ENCODE data around the gene RNF217. TPM values are rescaled to one million over a fixed set of nuclear protein-coding genes. Genes with fewer than 3 reads are reported as not detected.
A peak's percentile ranks its signal among the peaks of the same experiment; 100 is the strongest.

RNF217 gene
- polyA plus RNA-seq, 1 donor (not counting 4 experiments of a cell fraction or from before 2014, with no cell fraction given): 44.0 TPM

DNA sequence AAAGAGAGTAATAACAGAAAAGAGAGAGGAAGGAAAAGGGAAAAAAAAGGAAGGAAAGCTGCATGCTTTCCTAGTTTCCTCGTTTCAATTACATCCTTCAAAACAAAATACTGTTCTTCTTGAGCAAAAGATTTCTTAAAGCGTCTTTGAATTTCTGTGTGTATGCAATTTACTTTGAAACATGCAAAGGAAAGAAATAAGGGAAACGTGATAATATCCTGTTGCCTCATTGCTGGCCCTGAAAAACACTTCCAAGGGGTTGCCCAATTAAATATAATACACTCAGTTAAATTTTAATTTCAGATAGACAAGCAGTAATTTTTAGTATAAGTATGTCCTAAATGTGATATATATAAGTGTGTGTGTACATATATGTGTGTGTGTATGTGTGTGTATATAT, 140.2 kb downstream of the RNF217 start:
- no peak for DNase-seq (ENCODE audit: low read depth, low spot score)
- Histone ChIP-seq H3K9ac (ENCODE audit: control insufficient read depth, extremely low read depth, insufficient read depth, low read length) (peak overlapping the region; percentile 18), H3K9me1 (ENCODE audit: control insufficient read depth, extremely low read depth, insufficient read depth, low read length) (no peaks in the 10 kb centered on the region), H3K27ac (ENCODE audit: control insufficient read depth, insufficient read depth, low read length) (peak overlapping the region; percentile 52), H3K4me1 (ENCODE audit: control insufficient read depth, extremely low read depth, insufficient read depth, low read length) (peaks cover 52% of the 10 kb centered on the region), H3K4me2 (ENCODE audit: control insufficient read depth, extremely low read depth, insufficient read depth, low read depth, low read length) (peak overlapping the region; percentile 46), H4K20me1 (ENCODE audit: control insufficient read depth, extremely low read depth, insufficient read depth, low read length) (no peaks in the 10 kb centered on the region), H3K36me3 (ENCODE audit: control insufficient read depth in 2 of 2, extremely low read depth in 1 of 2, insufficient read depth in 2 of 2, low read length in 2 of 2) (no peaks in the 10 kb centered on the region), H3K9me3 (ENCODE audit: control insufficient read depth, low read depth, low read length) (no peaks in the 10 kb centered on the region), H3K27me3 (ENCODE audit: control insufficient read depth, extremely low read depth, insufficient read depth, low read length) (no peaks in the 10 kb centered on the region), H2AFZ (ENCODE audit: control insufficient read depth, low read length) (peak overlapping the region; percentile 78), H3K4me3 (ENCODE audit: control insufficient read depth in 2 of 3, extremely low read depth in 1 of 3, insufficient read depth in 2 of 3, low read depth in 1 of 3, low read length in 3 of 3) (no peak overlapping the region), H3K79me2 (ENCODE audit: control insufficient read depth, insufficient read depth, low read length) (no peaks in the 10 kb centered on the region)
- TF ChIP-seq EZH2 (IDR thresholded peaks at IDR 0.05; ENCODE audit: low read length): no peak
- TF ChIP-seq, protein P1, sequence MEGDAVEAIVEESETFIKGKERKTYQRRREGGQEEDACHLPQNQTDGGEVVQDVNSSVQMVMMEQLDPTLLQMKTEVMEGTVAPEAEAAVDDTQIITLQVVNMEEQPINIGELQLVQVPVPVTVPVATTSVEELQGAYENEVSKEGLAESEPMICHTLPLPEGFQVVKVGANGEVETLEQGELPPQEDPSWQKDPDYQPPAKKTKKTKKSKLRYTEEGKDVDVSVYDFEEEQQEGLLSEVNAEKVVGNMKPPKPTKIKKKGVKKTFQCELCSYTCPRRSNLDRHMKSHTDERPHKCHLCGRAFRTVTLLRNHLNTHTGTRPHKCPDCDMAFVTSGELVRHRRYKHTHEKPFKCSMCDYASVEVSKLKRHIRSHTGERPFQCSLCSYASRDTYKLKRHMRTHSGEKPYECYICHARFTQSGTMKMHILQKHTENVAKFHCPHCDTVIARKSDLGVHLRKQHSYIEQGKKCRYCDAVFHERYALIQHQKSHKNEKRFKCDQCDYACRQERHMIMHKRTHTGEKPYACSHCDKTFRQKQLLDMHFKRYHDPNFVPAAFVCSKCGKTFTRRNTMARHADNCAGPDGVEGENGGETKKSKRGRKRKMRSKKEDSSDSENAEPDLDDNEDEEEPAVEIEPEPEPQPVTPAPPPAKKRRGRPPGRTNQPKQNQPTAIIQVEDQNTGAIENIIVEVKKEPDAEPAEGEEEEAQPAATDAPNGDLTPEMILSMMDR (optimal IDR thresholded peaks at IDR 0.05 in 1 of 3, IDR thresholded peaks at IDR 0.05 in 1 of 3, conservative IDR thresholded peaks at IDR 0.05 in 1 of 3; ENCODE audit: extremely low read depth in 1 of 3, insufficient read depth in 2 of 3, low read length in 3 of 3): no peak
- dilution Hi-C loops (cut with MboI; ENCODE audit: extremely low pct_ligation_motif_present, low sequenced_read_pairs): no loop called here
- no peak for FAIRE-seq

GRCh38 chr6:125102891-125103290, 140.7 kb downstream of the RNF217 start:
- no peaks in the 10 kb centered on the region for H3K27me3 ChIP-seq (ENCODE audit: control insufficient read depth, extremely low read depth, insufficient read depth, low read length)
- peak; percentile 33 for DNase-seq (ENCODE audit: low read depth, low spot score)
- peak overlapping the region; percentile 46 for H3K4me2 ChIP-seq (ENCODE audit: control insufficient read depth, extremely low read depth, insufficient read depth, low read depth, low read length)
- no peak overlapping the region for H3K4me3 ChIP-seq (ENCODE audit: control insufficient read depth in 2 of 3, extremely low read depth in 1 of 3, insufficient read depth in 2 of 3, low read depth in 1 of 3, low read length in 3 of 3)
- peak; percentile 79 for FAIRE-seq
- H3K4me1 ChIP-seq (ENCODE audit: control insufficient read depth, extremely low read depth, insufficient read depth, low read length): peaks cover 52% of the 10 kb centered on the region
- no peaks in the 10 kb centered on the region for H3K9me3 ChIP-seq (ENCODE audit: control insufficient read depth, low read depth, low read length)
- no peak overlapping the region for H2AFZ ChIP-seq (ENCODE audit: control insufficient read depth, low read length)
- H3K27ac ChIP-seq (ENCODE audit: control insufficient read depth, insufficient read depth, low read length): peak overlapping the region; percentile 52
- dilution Hi-C loops (cut with MboI; ENCODE audit: extremely low pct_ligation_motif_present, low sequenced_read_pairs): no loop called here
- no peaks in the 10 kb centered on the region for H3K79me2 ChIP-seq (ENCODE audit: control insufficient read depth, insufficient read depth, low read length)
- no peaks in the 10 kb centered on the region for H4K20me1 ChIP-seq (ENCODE audit: control insufficient read depth, extremely low read depth, insufficient read depth, low read length)
- H3K9me1 ChIP-seq (ENCODE audit: control insufficient read depth, extremely low read depth, insufficient read depth, low read length): no peaks in the 10 kb centered on the region
- TF ChIP-seq, protein P1 (optimal IDR thresholded peaks at IDR 0.05 in 1 of 3, IDR thresholded peaks at IDR 0.05 in 1 of 3, conservative IDR thresholded peaks at IDR 0.05 in 1 of 3; ENCODE audit: extremely low read depth in 1 of 3, insufficient read depth in 2 of 3, low read length in 3 of 3): no peak
- TF ChIP-seq EZH2 (IDR thresholded peaks at IDR 0.05; ENCODE audit: low read length): no peak
- no peak overlapping the region for H3K9ac ChIP-seq (ENCODE audit: control insufficient read depth, extremely low read depth, insufficient read depth, low read length)
- no peaks in the 10 kb centered on the region for H3K36me3 ChIP-seq (ENCODE audit: control insufficient read depth in 2 of 2, extremely low read depth in 1 of 2, insufficient read depth in 2 of 2, low read length in 2 of 2)
